ENCODE measurements around the gene HPN. TPM values are rescaled to one million over a fixed set of nuclear protein-coding genes. Genes with fewer than 3 reads are reported as not detected.

HPN gene
- total RNA-seq (2014; rRNA removed; shearing (Covaris generic)), result not detected in 2 replicates

GRCh38 chr19:35041548-35042055, at the start of gene HPN:
HPN (plus strand) TSS chr19:35041721; CDS start chr19:35042507, 786 bp downstream.

GRCh38 chr19:34999498-35000337, 41.8 kb upstream of the HPN start, which contains the start of gene GRAMD1A:
GRAMD1A (plus strand) TSS chr19:35000323; CDS start chr19:35000479, 156 bp downstream.

DNA sequence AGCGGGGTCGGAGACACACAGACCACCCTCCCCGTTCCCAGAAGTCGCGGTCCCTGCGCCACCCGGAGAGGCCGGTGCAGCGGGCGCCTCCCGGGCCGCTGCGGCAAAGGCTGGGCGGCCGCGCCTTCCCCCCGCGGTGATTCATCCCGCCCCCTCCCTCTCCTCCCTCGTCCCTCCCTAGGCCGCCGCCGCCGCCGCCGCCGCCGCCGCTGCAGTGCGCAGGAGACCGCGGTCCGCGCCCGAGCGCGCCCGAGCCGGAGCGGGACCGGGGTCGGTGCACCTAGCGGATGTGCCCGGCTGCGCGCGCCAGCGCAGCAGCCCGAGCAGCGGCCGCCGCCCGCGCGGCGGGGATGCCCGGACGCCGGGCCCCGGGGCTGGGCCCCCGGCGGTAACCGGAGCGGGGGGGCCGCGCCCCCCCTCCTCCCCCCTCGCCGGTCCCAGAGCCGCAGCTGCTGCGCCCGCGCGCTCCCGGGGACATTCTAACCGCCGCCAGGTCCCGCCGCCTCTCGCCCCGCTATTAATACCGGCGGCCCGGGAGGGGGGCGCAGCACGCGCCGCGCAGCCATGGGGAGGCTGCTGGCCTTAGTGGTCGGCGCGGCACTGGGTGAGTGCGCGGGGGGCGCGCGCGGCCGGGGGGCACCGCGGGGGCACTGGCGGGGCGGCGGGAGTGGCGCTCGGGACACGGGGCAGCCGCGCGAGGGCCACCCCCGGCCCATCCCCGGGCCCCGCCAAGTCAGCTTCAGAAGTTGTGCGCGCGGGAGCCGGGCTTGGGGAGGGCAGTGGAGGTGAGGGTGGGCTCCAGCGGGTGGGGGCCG, 11.1 kb upstream of the HPN start, which contains the start of gene SCN1B:
Gene SCN1B (plus strand): TSS at position 214 of the 815 bp plus-strand sequence. CDS start 351 bp downstream, at position 565.

DNA sequence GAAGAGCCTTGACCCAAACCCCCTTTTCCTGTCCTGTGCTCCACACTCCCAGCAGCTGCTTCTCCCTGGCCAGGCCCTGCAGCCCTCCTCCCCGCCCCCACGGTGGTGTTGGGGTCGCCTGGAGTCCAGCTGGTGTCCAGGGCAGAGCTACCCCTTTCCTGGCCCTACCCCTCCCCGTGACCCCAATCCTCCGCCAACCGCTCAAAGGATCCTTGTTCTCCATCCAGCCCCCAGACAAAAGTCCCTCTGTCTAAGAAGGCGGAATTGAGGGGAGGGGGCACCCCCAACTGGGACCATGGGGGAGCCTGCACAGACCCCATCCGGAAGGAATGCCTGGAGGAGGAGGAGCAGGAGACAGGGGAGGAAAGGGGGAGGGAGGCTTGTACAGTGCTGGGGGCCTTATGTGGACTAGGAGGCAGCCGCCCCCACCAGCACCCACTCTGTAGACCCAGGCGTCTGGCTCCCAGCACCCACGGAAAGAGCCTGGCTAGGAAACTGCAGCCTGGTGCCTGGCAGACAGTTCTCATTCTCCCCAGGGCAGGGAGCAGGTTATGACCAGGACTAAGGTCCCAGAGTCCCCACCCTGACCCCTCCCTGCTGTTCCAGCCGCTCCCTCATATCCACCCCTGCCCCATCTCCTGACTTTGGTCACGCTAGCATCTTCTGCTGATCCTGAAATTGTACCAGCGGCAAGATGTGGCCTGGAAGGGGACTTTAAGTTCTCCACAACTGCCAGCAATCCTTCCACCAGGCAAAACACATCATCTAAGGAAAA, 73.8 kb downstream of the HPN start, which contains the start of gene FXYD3:
Gene FXYD3 (plus strand): TSS at position 647 of the 775 bp plus-strand sequence. CDS start 3,554 bp downstream, outside the sequence.

Other genes starting within 250 kb of the HPN start
- gene ZNF30, start 114.8 kb upstream of the HPN start, total RNA-seq (2014; rRNA removed; shearing (Covaris generic)), result 2.5 and 2.7 TPM in 2 replicates
- gene ZNF792, start 77.5 kb upstream of the HPN start, total RNA-seq (2014; rRNA removed; shearing (Covaris generic)), result 1.6 and 1.9 TPM in 2 replicates
- 39.6 and 45.2 TPM in 2 replicates for gene GRAMD1A, start 41.4 kb upstream of the HPN start, total RNA-seq (2014; rRNA removed; shearing (Covaris generic))
- 5.4 and 5.7 TPM in 2 replicates for gene SCN1B, start 11.3 kb upstream of the HPN start, total RNA-seq (2014; rRNA removed; shearing (Covaris generic))
- gene FXYD3, start 74.1 kb downstream of the HPN start, total RNA-seq (2014; rRNA removed; shearing (Covaris generic)), result 49.6 and 65.0 TPM in 2 replicates
- 0.64 and 3.0 TPM in 2 replicates for gene LGI4, start 93.3 kb downstream of the HPN start, total RNA-seq (2014; rRNA removed; shearing (Covaris generic))
- gene FXYD1, start 97.1 kb downstream of the HPN start, total RNA-seq (2014; rRNA removed; shearing (Covaris generic)), result 0.56 TPM in 1 of 2 replicates, not detected in the other
- gene FXYD7, start 101.5 kb downstream of the HPN start, total RNA-seq (2014; rRNA removed; shearing (Covaris generic)), result 0.26 and 2.1 TPM in 2 replicates
- 143 and 156 TPM in 2 replicates for gene FXYD5, start 113.0 kb downstream of the HPN start, total RNA-seq (2014; rRNA removed; shearing (Covaris generic))
- gene FAM187B, start 187.0 kb downstream of the HPN start, total RNA-seq (2014; rRNA removed; shearing (Covaris generic)), result not detected in 2 replicates
- 3.6 and 4.5 TPM in 2 replicates for gene LSR, start 207.3 kb downstream of the HPN start, total RNA-seq (2014; rRNA removed; shearing (Covaris generic))
- 160 and 166 TPM in 2 replicates for gene USF2, start 227.2 kb downstream of the HPN start, total RNA-seq (2014; rRNA removed; shearing (Covaris generic))
- 1.2 TPM in 1 of 2 replicates, not detected in the other for gene HAMP, start 240.8 kb downstream of the HPN start, total RNA-seq (2014; rRNA removed; shearing (Covaris generic))

All from A375 (cell line).